ENCODE results near the gene TAF4.

Gene TAF4

GRCh38 chr20:61937963-61938838 lies 127.5 kb downstream of the TAF4 start:
- H3K4me3 ChIP-seq (ENCODE audit: low read depth, low read length): no peak overlapping the region
- no peak for DNase-seq (ENCODE audit: low read depth)
- no peak for TF ChIP-seq CTCF (IDR thresholded peaks at IDR 0.05; ENCODE audit: insufficient read depth, low read depth, low read length, missing control alignments)

GRCh38 chr20:61937146-61937962 lies 128.3 kb downstream of the TAF4 start:
- DNase-seq (ENCODE audit: low read depth): no peak
- no peak for TF ChIP-seq CTCF (IDR thresholded peaks at IDR 0.05; ENCODE audit: insufficient read depth, low read depth, low read length, missing control alignments)
- no peak overlapping the region for H3K4me3 ChIP-seq (ENCODE audit: low read depth, low read length)

- no peak for DNase-seq (ENCODE audit: low read depth)
- TF ChIP-seq CTCF (IDR thresholded peaks at IDR 0.05; ENCODE audit: insufficient read depth, low read depth, low read length, missing control alignments): no peak
- H3K4me3 ChIP-seq (ENCODE audit: low read depth, low read length): no peak overlapping the region
These were observed 129.0 kb downstream of the TAF4 start for GRCh38 chr20:61936701-61937131.

GRCh38 chr20:61935926-61936700 lies 129.6 kb downstream of the TAF4 start:
- H3K4me3 ChIP-seq (ENCODE audit: low read depth, low read length): no peak overlapping the region
- DNase-seq (ENCODE audit: low read depth): no peak
- TF ChIP-seq CTCF (IDR thresholded peaks at IDR 0.05; ENCODE audit: insufficient read depth, low read depth, low read length, missing control alignments): no peak

- H3K4me3 ChIP-seq (ENCODE audit: low read depth, low read length): no peak overlapping the region
- TF ChIP-seq CTCF (IDR thresholded peaks at IDR 0.05; ENCODE audit: insufficient read depth, low read depth, low read length, missing control alignments): no peak
- no peak for DNase-seq (ENCODE audit: low read depth)
These were observed 130.8 kb downstream of the TAF4 start for GRCh38 chr20:61934716-61935530.

All from GM12865 (cell line).